Endothelial cell of umbilical vein (primary cell): Measurements from ENCODE around the gene STMN1. TPM values are rescaled to one million over a fixed set of nuclear protein-coding genes. Genes with fewer than 3 reads are reported as not detected.

ENCODE experiments used
- BruUV-seq: library from RNA; stranded (reverse); fragments of 400-500 nt; replicated peaks from 2 replicates; lab custom pipeline; 2021; lab: Mats Ljungman, UMichigan
- CTCF ChIA-PET: fragments of 300-600, 350-600 bp; sonication (Branson Sonifier 250); formaldehyde crosslinking; loops from one replicate; lab custom pipeline; 2021; ENCODE audit warnings: antibody characterized with exemption, inconsistent platforms; lab: Charles Lee
- POLR2A ChIA-PET: fragments of 300-600, 350-600 bp; sonication (Branson Sonifier 250); formaldehyde crosslinking; loops from one replicate; lab custom pipeline; 2021; ENCODE audit warnings: antibody characterized with exemption, inconsistent platforms; lab: Charles Lee
- DNase-seq: peaks from one replicate; pipeline ENCODE4 v3.0.0-alpha.2; 2011; ENCODE audit warnings: low read depth, low spot score
- FAIRE-seq: peaks from 2 replicates; lab custom pipeline; 2011; peaks lifted over from hg19 to GRCh38; lab: Jason Lieb, UNC
- H2AFZ ChIP-seq: 2 replicates; pipeline ENCODE4 v1.6.0; 2012; ENCODE audit warnings: low read depth, low read length, control low read depth, inconsistent platforms
- H3K27ac ChIP-seq: 2 replicates; pipeline ENCODE4 v1.5.1; 2011; ENCODE audit warnings: low read depth, mild to moderate bottlenecking, control low read depth, low read length, moderate library complexity; ENCODE audit not compliant: insufficient read depth
- H3K27me3 ChIP-seq, 2 experiments: 2 replicates each; pipeline versions ENCODE4 v1.6.0 to v1.6.1; 2011; ENCODE audit warnings: low read length in 2 of 2, mixed read lengths in 1 of 2; ENCODE audit not compliant: control insufficient read depth in 2 of 2, insufficient read depth in 2 of 2
- H3K36me3 ChIP-seq, 2 experiments: 2 replicates in 1 of 2; 3 replicates in 1 of 2; pipeline ENCODE4 v1.5.1; 2011; ENCODE audit warnings: low read length in 2 of 2, mild to moderate bottlenecking in 1 of 2, moderate library complexity in 1 of 2; ENCODE audit not compliant: control insufficient read depth in 2 of 2, insufficient read depth in 2 of 2; ENCODE audit errors: extremely low read depth in 1 of 2
- H3K4me1 ChIP-seq: 3 replicates; pipeline ENCODE4 v1.5.1; 2011; ENCODE audit warnings: mild to moderate bottlenecking, low read length; ENCODE audit not compliant: control insufficient read depth, insufficient read depth; ENCODE audit errors: extremely low read depth
- H3K4me2 ChIP-seq: 2 replicates; pipeline ENCODE4 v1.6.1; 2011; ENCODE audit warnings: low read length, control low read depth, mixed read lengths; ENCODE audit not compliant: insufficient read depth
- H3K4me3 ChIP-seq, 3 experiments: fragments of 200-600 bp in 1 of 3; sonication (generic), shearing (Covaris generic) in 1 of 3; replicated peaks in 1 of 3; 2 replicates each; pipeline ENCODE4 v1.5.1; 2011 to 2016; ENCODE audit warnings: control low read depth in 3 of 3, low read length in 3 of 3, mild to moderate bottlenecking in 2 of 3, inconsistent platforms in 1 of 3, low read depth in 1 of 3, moderate library complexity in 1 of 3; ENCODE audit not compliant: insufficient read depth in 1 of 3
- H3K79me2 ChIP-seq: 2 replicates; pipeline ENCODE4 v1.6.0; 2012; ENCODE audit warnings: low read length, inconsistent platforms; ENCODE audit not compliant: control insufficient read depth, insufficient read depth
- H3K9ac ChIP-seq: replicated peaks from 2 replicates; pipeline ENCODE3; 2011; ENCODE audit warnings: low read length, control low read depth; ENCODE audit not compliant: insufficient read depth; ENCODE audit errors: extremely low read depth
- H3K9me1 ChIP-seq: replicated peaks from 3 replicates; pipeline ENCODE4 v1.6.0; 2011; ENCODE audit warnings: mild to moderate bottlenecking, low read length; ENCODE audit not compliant: control insufficient read depth, insufficient read depth; ENCODE audit errors: extremely low read depth
- H3K9me3 ChIP-seq: replicated peaks from 2 replicates; pipeline ENCODE4 v1.5.1; 2012; ENCODE audit warnings: low read length, inconsistent platforms; ENCODE audit not compliant: control insufficient read depth, insufficient read depth
- H4K20me1 ChIP-seq: replicated peaks from 2 replicates; pipeline ENCODE3; 2011; ENCODE audit warnings: mild to moderate bottlenecking, low read length; ENCODE audit not compliant: control insufficient read depth, insufficient read depth; ENCODE audit errors: extremely low read depth
- CTCF ChIP-seq, 2 donors: IDR thresholded peaks; 1 replicate in 1 of 2; 2 replicates in 1 of 2; pipeline ENCODE4 v1.5.1; 2011; ENCODE audit warnings: low read length in 2 of 2, mild to moderate bottlenecking in 2 of 2, moderate library complexity in 2 of 2, control low read depth in 1 of 2, inconsistent platforms in 1 of 2, low read depth in 1 of 2; ENCODE audit not compliant: insufficient read depth in 1 of 2; ENCODE audit errors: extremely low read depth in 1 of 2
- EZH2 ChIP-seq: IDR thresholded peaks from 2 replicates; pipeline ENCODE4 v1.6.1; 2012; ENCODE audit warnings: borderline replicate concordance, low read depth, mild to moderate bottlenecking, moderate library complexity, low read length, inconsistent platforms; ENCODE audit not compliant: severe bottlenecking
- FOS ChIP-seq: IDR thresholded peaks from 2 replicates; pipeline ENCODE4 v1.6.1; 2011; ENCODE audit warnings: mild to moderate bottlenecking, low read length, moderate library complexity, borderline replicate concordance; ENCODE audit not compliant: insufficient read depth
- GATA2 ChIP-seq: IDR thresholded peaks from 2 replicates; pipeline ENCODE4 v1.7.0; 2011; ENCODE audit warnings: low read depth, mild to moderate bottlenecking, moderate library complexity, mixed read lengths, low read length; ENCODE audit not compliant: insufficient read length, insufficient read depth
- JUN ChIP-seq: IDR thresholded peaks from 2 replicates; pipeline ENCODE4 v1.6.1; 2011; ENCODE audit warnings: borderline replicate concordance, low read depth; ENCODE audit not compliant: insufficient read length, insufficient read depth
- MAX ChIP-seq: IDR thresholded peaks from 2 replicates; pipeline ENCODE4 v1.6.1; 2011; ENCODE audit not compliant: insufficient read depth, insufficient read length
- MYC ChIP-seq: IDR thresholded peaks from one replicate; pipeline ENCODE4 v1.6.1; 2011; ENCODE audit warnings: mild to moderate bottlenecking, low read depth, low read length
- POLR2A ChIP-seq: IDR thresholded peaks from 2 replicates; pipeline ENCODE4 v1.6.1; 2012; ENCODE audit warnings: low read depth, mild to moderate bottlenecking, control low read depth, low read length
- POLR2AphosphoS5 ChIP-seq: IDR thresholded peaks from 2 replicates; pipeline ENCODE4 v1.6.1; 2012; ENCODE audit warnings: low read depth, mild to moderate bottlenecking, control low read depth, low read length, moderate library complexity; ENCODE audit not compliant: insufficient read depth
- dilution Hi-C: fragments of 300-500 bp; cut with MboI; formaldehyde crosslinking; loops from one replicate; pipeline ENCODE4 v1.15.0; 2019; ENCODE audit warnings: low sequenced_read_pairs; ENCODE audit not compliant: extremely low pct_ligation_motif_present
- intact Hi-C: fragments of 100-400 bp; cut with micrococcal nuclease; formaldehyde crosslinking; loops from one replicate; pipeline ENCODE4 v1.10.0; 2022
- polyA plus RNA-seq, 4 experiments: library from polyadenylated mRNA; depleted of rRNA in 3 of 4; stranded (reverse) in 3 of 4; unstranded in 1 of 4; fragments of >200 nt; gene quantifications; 2 replicates each; pipeline versions ENCODE4 v1.2.1 to v1.2.3, GENCODE V29; 2011 to 2012; ENCODE audit warnings: missing spikeins in 1 of 4
- total RNA-seq: library from RNA; stranded (reverse); gene quantifications from 2 replicates; pipeline ENCODE4 v1.2.3, GENCODE V29; 2021

STMN1 gene
- total and polyA plus RNA-seq, 2 donors (not counting 3 experiments of a cell fraction or from before 2014, with no cell fraction given), result 102 to 503 TPM

GRCh38 chr1:25889470-25889869 lies 16.7 kb downstream of the STMN1 start:
- no peak overlapping the region for H2AFZ ChIP-seq
- BruUV-seq, result no TSS peak
- no peaks in the 10 kb centered on the region for H4K20me1 ChIP-seq
- H3K9me1 ChIP-seq, result no peaks in the 10 kb centered on the region
- no peaks in the 10 kb centered on the region for H3K4me1 ChIP-seq
- ChIA-PET POLR2A (no interaction called here), CTCF (interaction anchor here (1.0 to 1.1 kb wide), 2 partner anchors 14 to 108 kb away, joined by 3 read pairs; partner anchors contain the start of genes PAFAH2 and PAQR7)
- DNase-seq, result no peak
- FAIRE-seq, result no peak
- no peaks in the 10 kb centered on the region for H3K36me3 ChIP-seq
- dilution Hi-C loops, result loop anchor here (25.0 kb wide), 1 partner anchor 98 kb away; the partner anchor contains the start of gene PAFAH2
- H3K4me3 ChIP-seq, result no peak overlapping the region
- H3K27ac ChIP-seq, result no peak overlapping the region
- no peaks in the 10 kb centered on the region for H3K9me3 ChIP-seq
- no peaks in the 10 kb centered on the region for H3K79me2 ChIP-seq
- no peak for TF ChIP-seq JUN
- no peak for TF ChIP-seq MYC
- TF ChIP-seq MAX, result no peak
- no peak for TF ChIP-seq POLR2A
- no peak for TF ChIP-seq CTCF (IDR thresholded peaks at IDR 0.05; ENCODE audit: extremely low read depth in 1 of 2, insufficient read depth in 1 of 2, low read depth in 1 of 2, low read length in 2 of 2)
- TF ChIP-seq POLR2AphosphoS5, result no peak
- no peak for TF ChIP-seq GATA2
- TF ChIP-seq EZH2, result no peak
- no peak for TF ChIP-seq FOS
- no peak overlapping the region for H3K9ac ChIP-seq
- H3K27me3 ChIP-seq, result no peaks in the 10 kb centered on the region
- H3K4me2 ChIP-seq, result no peak overlapping the region
- intact Hi-C loops, result no loop called here
